KMS-11 (cell line): ENCODE measurements around the gene PNN.
A peak's percentile ranks its signal among the peaks of the same experiment; 100 is the strongest.
"Not testable (repeated sequence)": the region's sequence is repeated elsewhere in the genome, so short reads cannot be mapped to it uniquely, and the experiment has no call there.

Experiments used
- H2AFZ ChIP-seq: fragments of 200-600 bp; sonication (generic); 2 replicates; pipeline ENCODE4 v1.6.1; 2016; ENCODE audit warnings: antibody characterized with exemption, mixed run types, low read depth
- H3K27ac ChIP-seq: fragments of 200-600 bp; sonication (generic); 2 replicates; pipeline ENCODE4 v1.6.1; 2016; ENCODE audit warnings: mild to moderate bottlenecking, mixed run types
- H3K27me3 ChIP-seq: fragments of 200-600 bp; sonication (generic); 2 replicates; pipeline ENCODE4 v1.6.1; 2017; ENCODE audit warnings: mild to moderate bottlenecking, low read depth, mixed run types, moderate library complexity; ENCODE audit not compliant: insufficient read depth
- H3K36me3 ChIP-seq: fragments of 200-600 bp; sonication (generic); 2 replicates; pipeline ENCODE4 v1.6.1; 2017; ENCODE audit warnings: mild to moderate bottlenecking, mixed run types; ENCODE audit not compliant: insufficient read depth
- H3K4me1 ChIP-seq: fragments of 200-600 bp; sonication (generic); 2 replicates; pipeline ENCODE4 v1.6.1; 2016; ENCODE audit warnings: mild to moderate bottlenecking, low read depth, mixed run types; ENCODE audit not compliant: poor library complexity, severe bottlenecking
- H3K4me2 ChIP-seq: fragments of 200-600 bp; sonication (generic); 2 replicates; pipeline ENCODE4 v1.7.0; 2016; ENCODE audit warnings: mild to moderate bottlenecking, mixed run types
- H3K4me3 ChIP-seq: fragments of 200-600 bp; sonication (generic); IDR thresholded peaks from 2 replicates; pipeline ENCODE4 v1.6.1; 2017; ENCODE audit warnings: low read depth, low read length, mixed read lengths; ENCODE audit not compliant: insufficient read depth
- H3K79me2 ChIP-seq: fragments of 200-600 bp; sonication (generic); 2 replicates; pipeline ENCODE4 v1.6.1; 2016; ENCODE audit warnings: low read depth, mixed run types; ENCODE audit not compliant: insufficient read depth
- H3K9ac ChIP-seq: fragments of 200-600 bp; sonication (generic); 2 replicates; pipeline ENCODE4 v1.6.1; 2016; ENCODE audit warnings: mild to moderate bottlenecking, mixed run types
- H4K20me1 ChIP-seq: fragments of 200-600 bp; sonication (generic); 2 replicates; pipeline ENCODE4 v1.6.1; 2016; ENCODE audit warnings: mild to moderate bottlenecking, mixed run types; ENCODE audit not compliant: insufficient read depth
- TF ChIP-seq, protein P1 (sequence below): fragments of 200-600 bp; sonication (generic); conservative IDR thresholded peaks from 2 replicates; pipeline ENCODE4 v1.6.1; 2017; ENCODE audit warnings: low read depth, mild to moderate bottlenecking, antibody characterized with exemption, low read length, moderate library complexity, mixed read lengths

The PNN gene

DNA sequence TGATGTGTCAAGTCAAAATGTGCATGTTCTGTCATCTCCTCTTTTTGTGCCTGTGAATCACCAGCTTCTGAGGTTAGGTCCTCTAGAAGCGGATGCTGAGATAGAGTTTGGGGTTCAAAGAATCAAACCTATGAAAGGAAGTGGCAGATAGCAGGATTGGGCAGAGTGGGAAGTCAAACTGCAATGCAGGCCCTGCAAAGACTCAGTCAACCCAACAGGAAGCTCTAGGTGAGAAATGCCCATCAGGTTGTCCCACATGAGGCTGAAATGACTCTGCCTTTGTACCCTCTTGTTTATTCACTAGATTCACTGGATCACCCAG lies 54.1 kb downstream of the PNN start:
- no peaks in the 10 kb centered on the region for H3K4me1 ChIP-seq
- H3K4me2 ChIP-seq, result no peak overlapping the region
- no peak overlapping the region for H2AFZ ChIP-seq
- no peaks in the 10 kb centered on the region for H3K27me3 ChIP-seq
- no peak overlapping the region for H3K27ac ChIP-seq
- no peak overlapping the region for H3K9ac ChIP-seq
- H3K4me3 ChIP-seq, result no peak overlapping the region
- TF ChIP-seq, protein P1, sequence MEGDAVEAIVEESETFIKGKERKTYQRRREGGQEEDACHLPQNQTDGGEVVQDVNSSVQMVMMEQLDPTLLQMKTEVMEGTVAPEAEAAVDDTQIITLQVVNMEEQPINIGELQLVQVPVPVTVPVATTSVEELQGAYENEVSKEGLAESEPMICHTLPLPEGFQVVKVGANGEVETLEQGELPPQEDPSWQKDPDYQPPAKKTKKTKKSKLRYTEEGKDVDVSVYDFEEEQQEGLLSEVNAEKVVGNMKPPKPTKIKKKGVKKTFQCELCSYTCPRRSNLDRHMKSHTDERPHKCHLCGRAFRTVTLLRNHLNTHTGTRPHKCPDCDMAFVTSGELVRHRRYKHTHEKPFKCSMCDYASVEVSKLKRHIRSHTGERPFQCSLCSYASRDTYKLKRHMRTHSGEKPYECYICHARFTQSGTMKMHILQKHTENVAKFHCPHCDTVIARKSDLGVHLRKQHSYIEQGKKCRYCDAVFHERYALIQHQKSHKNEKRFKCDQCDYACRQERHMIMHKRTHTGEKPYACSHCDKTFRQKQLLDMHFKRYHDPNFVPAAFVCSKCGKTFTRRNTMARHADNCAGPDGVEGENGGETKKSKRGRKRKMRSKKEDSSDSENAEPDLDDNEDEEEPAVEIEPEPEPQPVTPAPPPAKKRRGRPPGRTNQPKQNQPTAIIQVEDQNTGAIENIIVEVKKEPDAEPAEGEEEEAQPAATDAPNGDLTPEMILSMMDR, result no peak
- no peaks in the 10 kb centered on the region for H3K36me3 ChIP-seq
- no peaks in the 10 kb centered on the region for H4K20me1 ChIP-seq
- H3K79me2 ChIP-seq, result no peaks in the 10 kb centered on the region

DNA sequence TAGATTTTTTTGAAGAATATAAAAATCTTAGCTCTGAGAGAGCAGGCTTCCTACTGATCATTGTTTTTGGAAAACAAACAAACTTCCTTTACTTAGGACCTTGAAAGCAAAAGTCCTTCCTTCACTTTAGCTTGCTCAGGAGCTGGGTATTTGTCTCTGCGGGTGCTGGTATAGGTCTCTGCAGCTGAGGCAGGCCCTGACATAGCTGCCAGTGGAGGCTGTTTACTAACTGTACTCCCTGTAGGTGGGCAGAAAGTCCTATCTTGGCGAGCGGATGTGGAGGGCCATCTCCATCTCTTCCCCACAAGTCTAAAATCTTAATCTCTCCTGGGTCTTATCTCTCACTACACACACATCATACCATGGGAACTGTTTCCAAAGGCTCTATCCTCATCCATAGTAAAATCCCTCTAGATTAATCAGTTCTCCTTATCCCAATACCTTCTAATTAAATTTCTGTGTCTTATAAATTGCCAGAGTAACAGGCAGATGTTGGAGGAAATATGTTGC lies 54.6 kb downstream of the PNN start:
- no peaks in the 10 kb centered on the region for H4K20me1 ChIP-seq
- no peak overlapping the region for H3K9ac ChIP-seq
- H3K36me3 ChIP-seq, result no peaks in the 10 kb centered on the region
- H2AFZ ChIP-seq, result no peak overlapping the region
- H3K79me2 ChIP-seq, result no peaks in the 10 kb centered on the region
- H3K27ac ChIP-seq, result no peak overlapping the region
- H3K4me1 ChIP-seq, result no peaks in the 10 kb centered on the region
- H3K4me2 ChIP-seq, result no peak overlapping the region
- H3K27me3 ChIP-seq, result no peaks in the 10 kb centered on the region
- H3K4me3 ChIP-seq, result no peak overlapping the region
- TF ChIP-seq, protein P1, result no peak

DNA sequence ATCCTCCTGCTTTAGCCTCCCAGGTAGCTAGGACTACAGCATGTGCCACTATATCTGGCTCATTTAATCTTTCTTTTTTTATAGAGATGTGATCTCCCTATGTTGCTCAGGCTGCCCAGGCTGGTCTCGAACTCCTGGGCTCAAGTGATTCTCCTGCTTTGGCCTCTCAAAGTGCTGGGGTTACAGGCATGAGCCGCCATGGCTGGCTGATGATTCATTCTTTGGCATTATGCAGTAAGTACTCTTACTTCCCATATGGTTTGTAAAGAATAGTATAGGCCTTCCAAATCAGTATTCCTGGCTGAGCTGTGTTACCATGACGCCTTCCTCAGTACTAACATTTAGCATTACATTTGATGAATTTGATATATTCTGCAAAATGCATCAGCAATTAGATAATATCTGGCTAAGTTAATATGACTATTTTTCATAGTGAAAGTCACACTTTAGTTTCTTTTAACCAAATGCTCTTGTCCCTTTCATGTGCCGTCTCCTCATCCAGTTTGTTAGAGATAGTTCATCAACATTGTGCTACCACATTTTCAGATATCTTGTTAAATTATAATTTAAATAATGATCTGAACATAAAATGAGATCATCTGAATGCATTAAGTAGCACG lies 55.5 kb downstream of the PNN start:
- Histone ChIP-seq H3K4me1 (no peaks in the 10 kb centered on the region), H3K4me2 (no peak overlapping the region), H3K27me3 (no peaks in the 10 kb centered on the region), H3K36me3 (no peaks in the 10 kb centered on the region), H3K79me2 (no peaks in the 10 kb centered on the region), H2AFZ (no peak overlapping the region), H3K27ac (no peak overlapping the region), H4K20me1 (no peaks in the 10 kb centered on the region), H3K9ac (no peak overlapping the region), H3K4me3 (no peak overlapping the region)
- TF ChIP-seq, protein P1, result no peak

DNA sequence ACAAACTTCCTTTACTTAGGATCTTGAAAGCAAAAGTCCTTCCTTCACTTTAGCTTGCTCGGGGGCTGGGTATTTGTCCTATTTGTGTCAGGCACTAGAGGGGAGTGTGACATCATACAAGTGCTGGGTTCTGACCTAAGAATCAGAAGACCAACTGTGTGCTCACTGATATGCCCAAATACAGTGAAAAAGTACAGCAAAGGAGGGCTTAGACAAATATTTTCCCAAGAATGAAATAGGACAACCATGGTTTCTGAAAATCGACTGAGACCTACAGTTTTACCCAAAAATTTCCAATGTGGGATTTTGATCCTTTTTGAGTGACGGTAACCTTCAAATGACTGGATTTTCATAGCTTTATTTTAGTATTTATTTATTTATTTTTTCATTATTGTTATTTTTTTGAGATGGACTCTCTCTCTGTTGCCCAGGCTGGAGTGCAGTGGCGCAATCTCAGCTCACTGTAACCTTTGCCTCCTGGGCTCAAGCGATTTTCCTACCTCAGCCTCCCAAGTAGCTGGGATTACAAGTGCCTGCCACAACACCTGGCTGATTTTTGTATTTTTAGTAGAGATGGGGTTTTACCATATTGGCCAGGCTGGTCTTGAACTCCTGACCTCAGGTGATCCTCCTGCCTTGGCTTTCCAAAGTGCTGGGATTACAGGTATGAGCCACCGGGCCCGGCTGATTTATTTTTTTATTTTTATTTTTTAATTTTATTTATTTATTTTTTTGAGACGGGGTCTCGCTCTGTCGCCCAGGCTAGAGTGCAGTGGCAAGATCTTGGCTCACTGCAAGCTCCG lies 56.9 kb downstream of the PNN start:
- H4K20me1 ChIP-seq, H3K4me3 ChIP-seq, H3K79me2 ChIP-seq, H3K27ac ChIP-seq, H3K4me1 ChIP-seq, H3K36me3 ChIP-seq, H2AFZ ChIP-seq, H3K9ac ChIP-seq, H3K27me3 ChIP-seq, H3K4me2 ChIP-seq: not testable (repeated sequence)
- TF ChIP-seq, protein P1, result 0 out of 2 replicates have a peak, but pooled peaks have one; percentile 26
